ENCODE data around the gene DCX. TPM values are rescaled to one million over a fixed set of nuclear protein-coding genes. Genes with fewer than 3 reads are reported as not detected.

The DCX gene
- total and polyA plus RNA-seq, 2 of the 4 experiments (the other 2 are of a cell fraction): not detected

DNA sequence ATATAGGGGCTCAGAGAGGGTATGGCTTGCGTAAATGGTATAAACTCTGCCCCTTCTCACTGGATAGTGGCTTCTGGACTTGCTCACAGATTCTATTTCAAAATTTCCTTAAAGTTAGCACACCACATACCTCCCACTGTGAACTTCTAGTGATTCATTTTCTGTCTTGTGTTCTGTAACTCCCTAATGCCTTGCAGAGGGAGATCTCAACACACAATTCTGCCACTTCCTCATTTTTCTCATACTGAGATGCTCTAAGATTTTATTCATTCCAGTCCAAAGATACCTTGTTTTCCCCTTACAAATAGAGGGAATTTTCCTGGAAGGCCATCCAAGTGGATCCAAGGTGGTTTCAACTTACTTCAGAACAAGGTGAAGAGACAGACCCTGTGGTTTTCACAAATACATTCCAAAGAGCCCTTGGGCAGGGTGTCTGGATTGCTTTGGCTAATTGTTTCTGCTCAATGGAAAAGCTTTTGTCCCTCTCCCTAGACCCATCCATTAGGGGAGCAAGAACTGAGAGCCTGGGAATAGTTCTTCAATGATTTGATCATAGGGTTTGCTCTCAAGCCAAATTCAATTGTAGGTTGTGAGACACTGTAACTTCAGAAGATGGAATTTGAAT lies 89.6 kb downstream of the DCX start:
- Histone ChIP-seq H2BK20ac (ENCODE audit: low read depth, low read length) (no peak overlapping the region), H2BK120ac (ENCODE audit: low read depth, low read length) (no peak overlapping the region), H2BK15ac (ENCODE audit: low read depth, low read length) (no peak overlapping the region), H3K18ac (ENCODE audit: low read depth, low read length) (no peak overlapping the region), H3K27me3 (ENCODE audit: control insufficient read depth, insufficient read depth, low read length) (peaks cover 8% of the 10 kb centered on the region), H3K36me3 (ENCODE audit: control insufficient read depth, insufficient read depth, low read length) (no peaks in the 10 kb centered on the region), H3K4me1 (ENCODE audit: control insufficient read depth, insufficient read depth, low read length) (no peaks in the 10 kb centered on the region), H3K4ac (ENCODE audit: low read depth, low read length) (no peak overlapping the region), H3K4me2 (ENCODE audit: low read depth, low read length) (no peak overlapping the region), H3K27ac (ENCODE audit: insufficient read depth, low read length) (no peak overlapping the region), H4K91ac (ENCODE audit: insufficient read depth, low read depth, low read length) (no peak overlapping the region), H4K5ac (ENCODE audit: low read depth, low read length) (no peak overlapping the region), H2AFZ (replicated peaks; ENCODE audit: low read length, poor library complexity) (no peak overlapping the region), H3K9ac (ENCODE audit: low read depth, low read length) (no peak overlapping the region), H3K56ac (ENCODE audit: extremely low read depth, insufficient read depth, low read length) (no peak overlapping the region), H3K4me3 (ENCODE audit: insufficient read depth, low read depth, low read length) (no peak overlapping the region), H2AK5ac (ENCODE audit: low read depth, low read length) (no peak overlapping the region), H3K79me1 (ENCODE audit: low read depth in 1 of 2, low read length in 2 of 2) (no peaks in the 10 kb centered on the region), H4K20me1 (ENCODE audit: insufficient read depth, low read length) (no peaks in the 10 kb centered on the region), H2AK9ac (replicated peaks; ENCODE audit: low read depth, low read length, poor library complexity) (no peak overlapping the region), H3K9me1 (ENCODE audit: insufficient read depth, low read length) (no peaks in the 10 kb centered on the region), H2BK5ac (ENCODE audit: low read depth, low read length, poor library complexity, severe bottlenecking) (no peak overlapping the region), H4K8ac (ENCODE audit: low read depth in 2 of 2, low read length in 2 of 2) (no peak overlapping the region), H3K14ac (replicated peaks; ENCODE audit: low read depth, low read length) (no peak overlapping the region), H3K9me3 (ENCODE audit: control insufficient read depth, insufficient read depth, low read length) (no peaks in the 10 kb centered on the region), H3K23ac (ENCODE audit: low read depth, low read length) (no peak overlapping the region)
- ChIA-PET POLR2A (ENCODE audit: unreplicated experiment) (no interaction called here), CTCF (no interaction called here)
- dilution Hi-C loops (cut with HindIII; ENCODE audit: low sequenced_read_pairs, unreplicated experiment) (no loop called here), in situ Hi-C loops (cut with MboI; ENCODE audit: low sequenced_read_pairs) (no loop called here), intact Hi-C loops (cut with micrococcal nuclease) (no loop called here)
- no peak for ATAC-seq (ENCODE audit: low read depth)
- no peak for DNase-seq
- TF ChIP-seq CEBPB (IDR thresholded peaks at IDR 0.05; ENCODE audit: low read depth, low read length) (no peak), NFE2L2 (IDR thresholded peaks at IDR 0.05; ENCODE audit: low read depth, low read length) (no peak), SMC3 (IDR thresholded peaks at IDR 0.05; ENCODE audit: low read depth, low read length) (no peak), CHD1 (IDR thresholded peaks at IDR 0.05; ENCODE audit: low read depth, low read length) (no peak), RCOR1 (IDR thresholded peaks at IDR 0.05; ENCODE audit: insufficient replicate concordance, low read length) (no peak), RAD21 (IDR thresholded peaks at IDR 0.05; ENCODE audit: low read length) (no peak), MAFK (IDR thresholded peaks at IDR 0.05; ENCODE audit: low read depth, low read length) (no peak)
- TF ChIP-seq, protein P1, sequence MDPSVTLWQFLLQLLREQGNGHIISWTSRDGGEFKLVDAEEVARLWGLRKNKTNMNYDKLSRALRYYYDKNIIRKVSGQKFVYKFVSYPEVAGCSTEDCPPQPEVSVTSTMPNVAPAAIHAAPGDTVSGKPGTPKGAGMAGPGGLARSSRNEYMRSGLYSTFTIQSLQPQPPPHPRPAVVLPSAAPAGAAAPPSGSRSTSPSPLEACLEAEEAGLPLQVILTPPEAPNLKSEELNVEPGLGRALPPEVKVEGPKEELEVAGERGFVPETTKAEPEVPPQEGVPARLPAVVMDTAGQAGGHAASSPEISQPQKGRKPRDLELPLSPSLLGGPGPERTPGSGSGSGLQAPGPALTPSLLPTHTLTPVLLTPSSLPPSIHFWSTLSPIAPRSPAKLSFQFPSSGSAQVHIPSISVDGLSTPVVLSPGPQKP (IDR thresholded peaks at IDR 0.05; ENCODE audit: borderline replicate concordance, low read depth, low read length): no peak
- TF ChIP-seq, protein P2, sequence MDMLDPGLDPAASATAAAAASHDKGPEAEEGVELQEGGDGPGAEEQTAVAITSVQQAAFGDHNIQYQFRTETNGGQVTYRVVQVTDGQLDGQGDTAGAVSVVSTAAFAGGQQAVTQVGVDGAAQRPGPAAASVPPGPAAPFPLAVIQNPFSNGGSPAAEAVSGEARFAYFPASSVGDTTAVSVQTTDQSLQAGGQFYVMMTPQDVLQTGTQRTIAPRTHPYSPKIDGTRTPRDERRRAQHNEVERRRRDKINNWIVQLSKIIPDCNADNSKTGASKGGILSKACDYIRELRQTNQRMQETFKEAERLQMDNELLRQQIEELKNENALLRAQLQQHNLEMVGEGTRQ (IDR thresholded peaks at IDR 0.05; ENCODE audit: low read depth, low read length): no peak
- no CpG with 5 or more reads among the region's 1 CpG for WGBS, 2 experiments (ENCODE audit: extremely low coverage in 2 of 2, insufficient read length in 1 of 2)
- no TSS peak for BruUV-seq (replicated peaks)

Measured in IMR-90 (cell line).